HEK293 (cell line): ENCODE measurements around the gene CIITA.
"Not testable (repeated sequence)": the region's sequence is repeated elsewhere in the genome, so short reads cannot be mapped to it uniquely, and the experiment has no call there.

Experiments
- CTCF ChIA-PET: fragments of 350-600 bp; formaldehyde crosslinking; extraction: SDS; loops from one replicate; lab custom pipeline; 2021; ENCODE audit warnings: antibody characterized with exemption; lab: Yijun Ruan, JAX
- POLR2A ChIA-PET: fragments of 300-600 bp; formaldehyde crosslinking; extraction: SDS; loops from one replicate; lab custom pipeline; 2020; ENCODE audit warnings: antibody characterized with exemption, inconsistent platforms; lab: Yijun Ruan, JAX
- H3K27ac ChIP-seq: fragments of 200-500 bp; sonication (Bioruptor generic); 2 replicates; pipeline ENCODE4 v1.5.1; 2014; ENCODE audit warnings: low read depth, low read length, control low read depth, inconsistent platforms; ENCODE audit errors: extremely low read depth
- H3K36me3 ChIP-seq, 2 experiments: fragments of 200-500 bp in 1 of 2; sonication (Bioruptor generic) in 1 of 2; 1 replicate in 1 of 2; 2 replicates in 1 of 2; pipeline ENCODE4 v1.5.1; 2014 to 2017; ENCODE audit warnings: inconsistent platforms in 2 of 2, low read length in 2 of 2; ENCODE audit not compliant: control insufficient read depth in 2 of 2, insufficient read depth in 1 of 2
- H3K4me1 ChIP-seq: fragments of 200-500 bp; sonication (Bioruptor generic); 2 replicates; pipeline ENCODE4 v1.5.1; 2014; ENCODE audit warnings: mild to moderate bottlenecking, low read length, inconsistent platforms; ENCODE audit not compliant: control insufficient read depth, insufficient read depth
- H3K4me3 ChIP-seq: 2 replicates; pipeline ENCODE4 v1.5.1; 2011; ENCODE audit warnings: low read depth, mild to moderate bottlenecking, control low read depth, low read length, moderate library complexity
- H3K9me3 ChIP-seq: fragments of 200-500 bp; sonication (Bioruptor generic); 2 replicates; pipeline ENCODE4 v1.5.1; 2014; ENCODE audit warnings: low read depth, low read length, inconsistent platforms; ENCODE audit not compliant: control insufficient read depth, insufficient read depth
- OSR2 ChIP-seq: fragments of 450-650 bp; formaldehyde crosslinking; IDR thresholded peaks from 2 replicates; pipeline ENCODE4 v1.5.1; 2016; ENCODE audit warnings: missing biosample characterization, missing genetic modification characterization
- REPIN1 ChIP-seq: fragments of 450-650 bp; formaldehyde crosslinking; IDR thresholded peaks from 2 replicates; pipeline ENCODE4 v1.5.1; 2017; ENCODE audit warnings: missing biosample characterization, missing genetic modification characterization, low read depth
- SP2 ChIP-seq: fragments of 450-650 bp; formaldehyde crosslinking; IDR thresholded peaks from 2 replicates; pipeline ENCODE4 v1.5.1; 2016; ENCODE audit warnings: missing biosample characterization, missing genetic modification characterization
- ZBTB48 ChIP-seq: fragments of 450-650 bp; formaldehyde crosslinking; IDR thresholded peaks from 2 replicates; pipeline ENCODE4 v1.5.1; 2016; ENCODE audit warnings: missing biosample characterization, missing genetic modification characterization
- ZFP3 ChIP-seq: fragments of 450-650 bp; formaldehyde crosslinking; IDR thresholded peaks from 2 replicates; pipeline ENCODE4 v1.5.1; 2016; ENCODE audit warnings: low read depth, missing biosample characterization, missing genetic modification characterization
- ZNF155 ChIP-seq: fragments of 450-650 bp; formaldehyde crosslinking; IDR thresholded peaks from 2 replicates; pipeline ENCODE4 v1.5.1; 2016; ENCODE audit warnings: missing biosample characterization, missing genetic modification characterization
- ZNF184 ChIP-seq: fragments of 450-650 bp; IDR thresholded peaks from 2 replicates; pipeline ENCODE4 v1.5.1; 2018; ENCODE audit warnings: missing biosample characterization, mild to moderate bottlenecking, missing genetic modification characterization
- ZNF223 ChIP-seq: fragments of 450-650 bp; formaldehyde crosslinking; IDR thresholded peaks from 2 replicates; pipeline ENCODE4 v1.5.1; 2016; ENCODE audit warnings: missing biosample characterization, missing genetic modification characterization
- ZNF24 ChIP-seq: fragments of 450-650 bp; formaldehyde crosslinking; IDR thresholded peaks from 2 replicates; pipeline ENCODE4 v1.5.1; 2016; ENCODE audit warnings: missing biosample characterization, missing genetic modification characterization
- ZNF280C ChIP-seq: fragments of 450-650 bp; formaldehyde crosslinking; IDR thresholded peaks from 2 replicates; pipeline ENCODE4 v1.5.1; 2016; ENCODE audit warnings: missing biosample characterization, missing genetic modification characterization
- ZNF335 ChIP-seq: fragments of 450-650 bp; formaldehyde crosslinking; conservative IDR thresholded peaks from 2 replicates; pipeline ENCODE4 v1.5.1; 2016; ENCODE audit warnings: missing biosample characterization, missing genetic modification characterization
- ZNF37A ChIP-seq: fragments of 450-650 bp; IDR thresholded peaks from 2 replicates; pipeline ENCODE4 v1.5.1; 2018; ENCODE audit warnings: missing biosample characterization, missing genetic modification characterization
- ZNF394 ChIP-seq: fragments of 450-650 bp; formaldehyde crosslinking; IDR thresholded peaks from 2 replicates; pipeline ENCODE4 v1.5.1; 2016; ENCODE audit warnings: missing biosample characterization, missing genetic modification characterization, mild to moderate bottlenecking, moderate library complexity, borderline replicate concordance
- ZNF416 ChIP-seq: fragments of 450-650 bp; formaldehyde crosslinking; IDR thresholded peaks from 2 replicates; pipeline ENCODE4 v1.5.1; 2016; ENCODE audit warnings: missing biosample characterization, missing genetic modification characterization
- ZNF426 ChIP-seq: fragments of 450-650 bp; formaldehyde crosslinking; IDR thresholded peaks from 2 replicates; pipeline ENCODE4 v1.5.1; 2017; ENCODE audit warnings: missing biosample characterization, missing genetic modification characterization, mild to moderate bottlenecking, inconsistent platforms, moderate library complexity
- ZNF529 ChIP-seq: fragments of 450-650 bp; formaldehyde crosslinking; IDR thresholded peaks from 2 replicates; pipeline ENCODE4 v1.5.1; 2017; ENCODE audit warnings: missing genetic modification characterization, missing biosample characterization; ENCODE audit not compliant: insufficient replicate concordance
- ZNF747 ChIP-seq: fragments of 450-650 bp; formaldehyde crosslinking; IDR thresholded peaks from 2 replicates; pipeline ENCODE4 v1.5.1; 2016; ENCODE audit warnings: missing biosample characterization, missing genetic modification characterization
- ZNF76 ChIP-seq: fragments of 450-650 bp; formaldehyde crosslinking; IDR thresholded peaks from 2 replicates; pipeline ENCODE4; 2016; ENCODE audit warnings: low read depth, missing biosample characterization, missing genetic modification characterization, borderline replicate concordance
- ZNF768 ChIP-seq: fragments of 450-650 bp; formaldehyde crosslinking; IDR thresholded peaks from 2 replicates; pipeline ENCODE4 v1.5.1; 2018; ENCODE audit warnings: missing biosample characterization, mild to moderate bottlenecking, missing genetic modification characterization
- ZNF785 ChIP-seq: fragments of 450-650 bp; formaldehyde crosslinking; IDR thresholded peaks from 2 replicates; pipeline ENCODE4 v1.5.1; 2016; ENCODE audit warnings: missing biosample characterization, missing genetic modification characterization
- ZNF837 ChIP-seq: fragments of 450-650 bp; formaldehyde crosslinking; IDR thresholded peaks from 2 replicates; pipeline ENCODE4 v1.5.1; 2016; ENCODE audit warnings: missing biosample characterization, missing genetic modification characterization
- TF ChIP-seq, protein P1 (sequence below): fragments of 450-650 bp; formaldehyde crosslinking; IDR thresholded peaks from 2 replicates; pipeline ENCODE4 v1.5.1; 2016; ENCODE audit warnings: missing biosample characterization, missing genetic modification characterization

The CIITA gene

DNA sequence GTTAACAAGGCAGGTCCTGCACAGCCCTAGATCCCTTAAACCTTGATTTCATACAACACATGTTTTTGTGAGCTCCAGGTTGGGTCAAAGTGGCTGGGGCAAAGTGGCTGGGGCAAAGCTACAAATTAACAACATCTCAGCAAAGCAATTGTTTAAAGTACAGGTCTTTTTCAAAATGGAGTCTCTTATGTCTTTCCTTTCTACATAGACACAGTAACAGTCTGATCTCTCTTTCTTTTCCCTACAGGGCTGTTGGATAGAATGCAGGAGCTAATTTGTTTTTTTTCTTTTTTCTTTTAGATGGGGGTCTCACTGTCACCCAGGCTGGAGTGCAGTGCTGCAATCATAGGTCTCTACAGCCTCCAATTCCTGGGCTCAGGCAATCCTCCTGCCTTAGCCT, 46.8 kb upstream of the CIITA start:
- H3K4me3 ChIP-seq, H3K27ac ChIP-seq, H3K9me3 ChIP-seq, H3K36me3 ChIP-seq, CTCF ChIA-PET, H3K4me1 ChIP-seq, POLR2A ChIA-PET: not testable (repeated sequence)

GRCh38 chr16:10831894-10832886, 44.8 kb upstream of the CIITA start:
- Histone ChIP-seq H3K9me3 (no peaks in the 10 kb centered on the region), H3K4me3 (no peak overlapping the region), H3K4me1 (no peaks in the 10 kb centered on the region), H3K36me3 (no peaks in the 10 kb centered on the region), H3K27ac (no peak overlapping the region)
- POLR2A ChIA-PET, result no interaction called here
- TF ChIP-seq ZNF76 (tag by site-specific recombination) (no peak), ZNF184 (tag by site-specific recombination) (no peak), ZNF155 (tag by site-specific recombination) (no peak), ZNF785 (tag by site-specific recombination) (no peak), ZNF223 (no peak), ZNF416 (no peak), ZNF37A (tag by site-specific recombination) (peak; percentile 95)
- TF ChIP-seq, protein P1, sequence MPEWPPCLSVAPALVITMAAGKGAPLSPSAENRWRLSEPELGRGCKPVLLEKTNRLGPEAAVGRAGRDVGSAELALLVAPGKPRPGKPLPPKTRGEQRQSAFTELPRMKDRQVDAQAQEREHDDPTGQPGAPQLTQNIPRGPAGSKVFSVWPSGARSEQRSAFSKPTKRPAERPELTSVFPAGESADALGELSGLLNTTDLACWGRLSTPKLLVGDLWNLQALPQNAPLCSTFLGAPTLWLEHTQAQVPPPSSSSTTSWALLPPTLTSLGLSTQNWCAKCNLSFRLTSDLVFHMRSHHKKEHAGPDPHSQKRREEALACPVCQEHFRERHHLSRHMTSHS (tag by site-specific recombination), result no peak
- CTCF ChIA-PET, result no interaction called here

DNA sequence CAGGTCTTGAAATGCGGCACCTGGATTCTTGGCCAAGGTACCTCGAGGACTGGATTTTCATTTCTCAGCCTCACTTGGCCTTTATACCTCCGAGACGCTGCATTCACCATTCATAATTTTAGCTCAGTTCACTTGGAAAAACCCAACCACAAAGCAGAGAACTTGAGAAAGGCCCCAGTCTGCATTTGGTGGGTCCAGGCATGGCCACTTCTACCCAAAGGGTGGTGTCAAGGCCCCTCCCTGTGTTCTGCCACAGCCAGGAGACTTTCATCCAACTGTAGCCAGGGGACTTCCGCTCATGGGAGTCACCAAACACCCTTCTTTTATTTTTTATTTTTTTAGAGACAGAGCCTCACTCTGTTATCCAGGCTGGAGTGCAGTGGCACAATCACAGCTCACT, 43.7 kb upstream of the CIITA start:
- Histone ChIP-seq H3K4me1 (no peaks in the 10 kb centered on the region), H3K27ac (no peak overlapping the region)
- TF ChIP-seq ZNF837 (tag by site-specific recombination) (no peak), OSR2 (tag by site-specific recombination) (no peak), ZBTB48 (no peak), ZNF747 (no peak), ZNF280C (no peak), ZNF394 (tag by site-specific recombination) (no peak), ZNF426 (tag by site-specific recombination) (no peak), REPIN1 (tag by site-specific recombination) (no peak), ZNF768 (tag by site-specific recombination) (no peak), ZNF529 (tag by site-specific recombination) (no peak), ZNF24 (no peak), ZFP3 (tag by site-specific recombination) (no peak), ZNF335 (tag by site-specific recombination) (no peak), SP2 (tag by site-specific recombination) (no peak)
- TF ChIP-seq, all 188 proteins: peak for 0
- no peak overlapping the region for H3K4me3 ChIP-seq
- ChIA-PET POLR2A (no interaction called here), CTCF (no interaction called here)
- H3K36me3 ChIP-seq, result no peaks in the 10 kb centered on the region
- no peaks in the 10 kb centered on the region for H3K9me3 ChIP-seq
